ENCODE measurements around the gene APC2. TPM values are rescaled to one million over a fixed set of nuclear protein-coding genes. Genes with fewer than 3 reads are reported as not detected.
"Not testable (repeated sequence)": the region's sequence is repeated elsewhere in the genome, so short reads cannot be mapped to it uniquely, and the experiment has no call there.

APC2 gene
- polyA plus RNA-seq, 1 experiment = 0.07 TPM

DNA sequence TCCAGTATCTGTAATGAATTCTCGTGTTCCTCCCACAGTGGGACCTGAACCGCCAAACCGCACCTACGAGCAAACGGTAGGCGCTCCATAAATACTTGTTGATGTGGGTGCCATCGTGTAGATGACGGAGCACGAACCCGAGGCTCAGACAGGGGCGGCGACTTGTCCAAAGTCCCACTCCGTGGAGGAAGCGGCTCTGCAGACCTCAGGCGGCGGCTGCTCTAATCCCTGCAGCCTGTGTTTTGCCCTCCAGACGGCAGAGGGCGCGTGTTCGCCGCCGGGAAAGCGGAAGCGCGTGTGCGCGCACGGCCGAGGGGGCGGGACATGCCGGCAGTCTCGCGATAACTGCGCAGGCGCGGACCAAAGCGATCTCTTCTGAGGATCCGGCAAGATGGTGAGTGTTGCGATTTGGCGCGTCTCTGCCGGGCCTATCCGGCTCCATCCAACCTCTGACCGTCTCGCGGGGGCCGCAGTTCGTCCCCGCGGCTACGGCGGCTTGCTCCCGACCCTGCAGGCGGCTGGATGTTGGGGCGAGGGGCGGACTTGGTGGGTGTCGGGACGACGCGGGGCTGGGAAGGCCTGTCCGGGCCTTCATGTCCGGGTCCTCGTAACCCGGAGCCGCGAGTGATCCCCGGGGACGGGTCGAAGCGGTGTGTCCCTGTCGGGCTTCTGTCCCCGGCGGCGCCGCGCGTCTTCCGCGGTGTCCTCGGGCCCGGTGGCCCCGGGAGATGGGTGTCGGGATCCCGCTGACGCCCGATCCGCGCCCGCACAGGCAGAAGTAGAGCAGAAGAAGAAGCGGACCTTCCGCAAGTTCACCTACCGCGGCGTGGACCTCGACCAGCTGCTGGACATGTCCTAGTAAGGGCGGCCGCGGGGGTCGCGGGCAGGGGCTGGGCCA lies 11.6 kb upstream of the APC2 start, which contains the start of gene RPS15:
RPS15 (plus strand) TSS at position 362 of the 898 bp plus-strand sequence; CDS start at position 392, 30 bp downstream.
- Histone ChIP-seq H3K27me3 (ENCODE audit: control insufficient read depth, insufficient read depth, low read length) (no peaks in the 10 kb centered on the region), H3K4me3 (ENCODE audit: low read depth, low read length) (peak within 1 kb of the TSS; percentile 87), H3K36me3 (ENCODE audit: control insufficient read depth, insufficient read depth, low read length) (peaks cover 40% of the 10 kb centered on the region)
- peak; percentile 95 for TF ChIP-seq CTCF (IDR thresholded peaks at IDR 0.05; ENCODE audit: insufficient read depth, low read depth, low read length)
- ChIA-PET CTCF (interaction anchor here (0.9 to 1.8 kb wide), 5 partner anchors 11 to 56 kb away, joined by 4 to 8 read pairs (median 6); no protein-coding TSS in a partner anchor), POLR2A (no interaction called here)
- DNase-seq (ENCODE audit: low read depth) = peak; percentile 72

- POLR2A ChIA-PET = no interaction called here
These were observed 11.0 kb upstream of the APC2 start for GRCh38 chr19:1438933-1439354.

DNA sequence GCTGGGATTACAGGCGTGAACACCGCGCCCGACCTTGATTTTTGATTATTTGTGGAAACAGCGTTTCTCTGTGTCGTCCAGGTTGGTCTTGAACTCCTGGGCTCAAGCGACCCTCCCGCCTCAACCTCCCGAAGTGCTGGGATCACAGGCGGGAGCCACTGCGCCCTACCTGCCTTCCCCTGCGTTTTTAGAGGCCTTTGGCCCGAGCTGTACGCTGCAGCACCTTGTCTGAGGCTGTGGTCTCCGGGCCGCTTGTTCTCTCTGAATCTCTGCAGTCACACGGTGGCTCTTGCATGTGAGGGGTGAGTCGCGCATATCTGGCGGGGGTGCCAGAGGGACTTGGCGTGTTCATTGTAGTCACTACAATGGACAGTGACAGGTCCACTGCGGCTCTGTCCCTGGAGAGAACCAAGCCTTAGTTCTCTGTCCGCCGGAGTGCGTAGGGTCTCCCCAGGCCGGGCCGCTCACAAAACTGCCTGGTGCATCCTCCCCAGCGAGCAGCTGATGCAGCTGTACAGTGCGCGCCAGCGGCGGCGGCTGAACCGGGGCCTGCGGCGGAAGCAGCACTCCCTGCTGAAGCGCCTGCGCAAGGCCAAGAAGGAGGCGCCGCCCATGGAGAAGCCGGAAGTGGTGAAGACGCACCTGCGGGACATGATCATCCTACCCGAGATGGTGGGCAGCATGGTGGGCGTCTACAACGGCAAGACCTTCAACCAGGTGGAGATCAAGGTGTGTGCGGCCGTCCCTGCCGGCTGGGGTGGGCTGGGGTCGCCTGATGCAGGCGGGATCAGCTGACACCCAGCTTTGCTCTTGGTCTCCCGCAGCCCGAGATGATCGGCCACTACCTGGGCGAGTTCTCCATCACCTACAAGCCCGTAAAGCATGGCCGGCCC lies 10.2 kb upstream of the APC2 start:
- Histone ChIP-seq H3K4me3 (ENCODE audit: low read depth, low read length) (peak overlapping the region; percentile 87), H3K36me3 (ENCODE audit: control insufficient read depth, insufficient read depth, low read length) (peaks cover 27% of the 10 kb centered on the region)
- CTCF ChIA-PET; H3K27me3 ChIP-seq (ENCODE audit: control insufficient read depth, insufficient read depth, low read length); DNase-seq (ENCODE audit: low read depth); POLR2A ChIA-PET: not testable (repeated sequence)

More at GRCh38 chr19:1438933-1439354, 11.0 kb upstream of the APC2 start:
- TF ChIP-seq CTCF (IDR thresholded peaks at IDR 0.05; ENCODE audit: insufficient read depth, low read depth, low read length) = no peak
- DNase-seq (ENCODE audit: low read depth) = no peak
- Histone ChIP-seq H3K36me3 (ENCODE audit: control insufficient read depth, insufficient read depth, low read length) (peaks cover 33% of the 10 kb centered on the region), H3K4me3 (ENCODE audit: low read depth, low read length) (peak overlapping the region; percentile 87), H3K27me3 (ENCODE audit: control insufficient read depth, insufficient read depth, low read length) (no peaks in the 10 kb centered on the region)
- CTCF ChIA-PET = no interaction called here

DNA sequence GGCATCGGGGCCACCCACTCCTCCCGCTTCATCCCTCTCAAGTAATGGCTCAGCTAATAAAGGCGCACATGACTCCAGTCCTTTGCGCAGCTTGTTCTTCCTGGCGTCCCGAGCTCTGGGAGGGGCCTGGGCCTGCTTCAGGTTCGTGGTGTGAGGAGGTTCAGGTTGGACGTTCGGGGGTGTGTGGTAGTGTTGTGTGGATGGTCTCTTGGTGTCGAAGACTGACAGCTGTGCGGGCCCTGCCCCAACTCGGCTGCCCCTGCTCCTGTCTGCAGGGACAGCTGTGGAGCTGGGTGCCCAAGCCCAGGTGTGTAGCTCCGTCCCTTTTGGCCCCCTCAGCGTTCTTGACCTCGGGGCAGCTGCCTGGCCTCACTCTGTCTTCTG lies 9.5 kb upstream of the APC2 start:
- ChIA-PET POLR2A (no interaction called here), CTCF (no interaction called here)
- no peak for DNase-seq (ENCODE audit: low read depth)
- no peak for TF ChIP-seq CTCF (IDR thresholded peaks at IDR 0.05; ENCODE audit: insufficient read depth, low read depth, low read length)
- Histone ChIP-seq H3K36me3 (ENCODE audit: control insufficient read depth, insufficient read depth, low read length) (peaks cover 26% of the 10 kb centered on the region), H3K27me3 (ENCODE audit: control insufficient read depth, insufficient read depth, low read length) (no peaks in the 10 kb centered on the region), H3K4me3 (ENCODE audit: low read depth, low read length) (no peak overlapping the region)

DNA sequence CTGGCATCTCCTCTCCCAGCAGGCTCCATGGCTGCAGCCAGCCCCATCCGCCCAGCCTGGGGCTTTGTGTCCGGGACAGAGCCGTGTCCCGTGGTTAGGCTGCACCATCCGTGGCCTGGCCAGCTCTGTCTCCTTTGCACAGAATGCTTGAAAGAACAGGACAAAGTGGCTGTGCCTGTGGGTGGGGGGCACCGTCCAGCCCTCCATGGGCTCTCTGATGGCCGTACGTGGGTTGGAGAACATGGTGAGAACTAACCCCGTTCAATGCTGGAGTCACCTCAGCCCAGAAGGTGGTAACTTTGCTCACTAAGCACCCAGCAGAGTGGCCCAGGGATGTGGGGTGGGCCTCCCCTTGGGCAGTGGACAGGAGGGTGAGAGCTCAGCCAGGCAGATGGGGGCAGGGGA lies 8.9 kb upstream of the APC2 start:
- Histone ChIP-seq H3K4me3 (ENCODE audit: low read depth, low read length) (no peak overlapping the region), H3K27me3 (ENCODE audit: control insufficient read depth, insufficient read depth, low read length) (no peaks in the 10 kb centered on the region), H3K36me3 (ENCODE audit: control insufficient read depth, insufficient read depth, low read length) (peaks cover 23% of the 10 kb centered on the region)
- POLR2A ChIA-PET = no interaction called here
- no peak for TF ChIP-seq CTCF (IDR thresholded peaks at IDR 0.05; ENCODE audit: insufficient read depth, low read depth, low read length)
- CTCF ChIA-PET = interaction anchor here (0.7 kb wide), 1 partner anchor 138 kb away, joined by 3 read pairs; no protein-coding TSS in a partner anchor
- no peak for DNase-seq (ENCODE audit: low read depth)
